WTC11 (cell line): Measurements from ENCODE around the gene IGFALS. TPM values are rescaled to one million over a fixed set of nuclear protein-coding genes. Genes with fewer than 3 reads are reported as not detected.

ENCODE experiments used
- ATAC-seq: fragments of 200-7000 bp; cut with Tn5 transposase; 2 replicates; pipeline ENCODE4 v1.10.0; 2021; ENCODE audit warnings: mild to moderate bottlenecking, moderate library complexity
- CTCF ChIA-PET: fragments of 300-600 bp; sonication (Branson Sonifier 250); formaldehyde crosslinking; loops from one replicate; lab custom pipeline; 2021; ENCODE audit warnings: antibody characterized with exemption; lab: Charles Lee
- POLR2A ChIA-PET: fragments of 350-600 bp; sonication (Branson Sonifier 250); formaldehyde crosslinking; loops from one replicate; lab custom pipeline; 2021; ENCODE audit warnings: antibody characterized with exemption; lab: Charles Lee
- DNase-seq: peaks from one replicate; pipeline ENCODE4 v3.0.0; 2021; ENCODE audit warnings: low spot score
- H3K27ac Mint-ChIP-seq: 2 replicates; pipeline ENCODE4 v1.8.0; 2021; ENCODE audit warnings: mixed read lengths
- H3K27me3 Mint-ChIP-seq: 2 replicates; pipeline ENCODE4 v1.8.0; 2021; ENCODE audit warnings: low read depth, mild to moderate bottlenecking, moderate library complexity, mixed read lengths
- H3K36me3 Mint-ChIP-seq: 2 replicates; pipeline ENCODE4 v1.8.0; 2021; ENCODE audit warnings: mixed read lengths
- H3K4me1 Mint-ChIP-seq: 2 replicates; pipeline ENCODE4 v1.8.0; 2022; ENCODE audit warnings: mixed read lengths
- H3K4me3 Mint-ChIP-seq: 2 replicates; pipeline ENCODE4 v1.8.0; 2021; ENCODE audit warnings: mild to moderate bottlenecking, moderate library complexity, mixed read lengths
- H3K9me3 Mint-ChIP-seq: 2 replicates; pipeline ENCODE4 v1.8.0; 2021; ENCODE audit warnings: mixed read lengths
- AFF4 ChIP-seq: sonication (generic); formaldehyde crosslinking; IDR thresholded peaks from 2 replicates; pipeline ENCODE4 v1.8.1; 2023; ENCODE audit warnings: mild to moderate bottlenecking, missing genetic modification reagents, borderline replicate concordance
- CREB1 ChIP-seq: sonication (generic); formaldehyde crosslinking; IDR thresholded peaks from 2 replicates; pipeline ENCODE4 v1.8.0; 2023; ENCODE audit warnings: mild to moderate bottlenecking, missing genetic modification reagents
- CREM ChIP-seq: sonication (generic); formaldehyde crosslinking; IDR thresholded peaks from 2 replicates; pipeline ENCODE4 v1.8.1; 2022; ENCODE audit warnings: mild to moderate bottlenecking, missing genetic modification reagents, moderate library complexity
- E2F1 ChIP-seq: sonication (generic); formaldehyde crosslinking; IDR thresholded peaks from 2 replicates; pipeline ENCODE4 v1.8.0; 2022; ENCODE audit warnings: mild to moderate bottlenecking, missing genetic modification reagents
- ERG ChIP-seq: fragments of 250-450 bp; sonication (Bioruptor Pico); IDR thresholded peaks from 2 replicates; pipeline ENCODE4 v1.8.0; 2021; ENCODE audit warnings: mild to moderate bottlenecking
- GABPB1 ChIP-seq: sonication (generic); formaldehyde crosslinking; IDR thresholded peaks from 2 replicates; pipeline ENCODE4 v1.8.1; 2023; ENCODE audit warnings: mild to moderate bottlenecking, missing genetic modification reagents
- GRHL2 ChIP-seq: fragments of 250-450 bp; sonication (Bioruptor Pico); IDR thresholded peaks from 2 replicates; pipeline ENCODE4 v1.8.0; 2022; ENCODE audit warnings: mild to moderate bottlenecking, moderate library complexity; ENCODE audit not compliant: insufficient replicate concordance, severe bottlenecking
- IRF2 ChIP-seq: sonication (generic); formaldehyde crosslinking; IDR thresholded peaks from 2 replicates; pipeline ENCODE4 v1.8.0; 2022; ENCODE audit warnings: low read depth, missing genetic modification reagents, borderline replicate concordance
- JUN ChIP-seq: sonication (generic); formaldehyde crosslinking; IDR thresholded peaks from 2 replicates; pipeline ENCODE4 v1.8.0; 2023; ENCODE audit warnings: mild to moderate bottlenecking, missing genetic modification reagents
- MLX ChIP-seq: sonication (generic); formaldehyde crosslinking; IDR thresholded peaks from 2 replicates; pipeline ENCODE4 v1.8.1; 2023; ENCODE audit warnings: mild to moderate bottlenecking, missing genetic modification reagents, moderate library complexity
- NFE2L1 ChIP-seq: sonication (generic); formaldehyde crosslinking; IDR thresholded peaks from 2 replicates; pipeline ENCODE4 v1.8.1; 2023; ENCODE audit warnings: missing genetic modification reagents
- NR1H2 ChIP-seq: sonication (generic); formaldehyde crosslinking; IDR thresholded peaks from 2 replicates; pipeline ENCODE4 v1.9.0; 2021; ENCODE audit warnings: mild to moderate bottlenecking, moderate library complexity, missing genetic modification reagents
- NR2C2 ChIP-seq: sonication (generic); formaldehyde crosslinking; IDR thresholded peaks from 2 replicates; pipeline ENCODE4 v1.8.0; 2022; ENCODE audit warnings: mild to moderate bottlenecking, missing genetic modification reagents
- RORB ChIP-seq: fragments of 250-450 bp; sonication (Bioruptor Pico); IDR thresholded peaks from 2 replicates; pipeline ENCODE4 v1.9.0; 2021; ENCODE audit warnings: mild to moderate bottlenecking
- SP1 ChIP-seq: sonication (generic); formaldehyde crosslinking; conservative IDR thresholded peaks from 2 replicates; pipeline ENCODE4 v1.8.1; 2022; ENCODE audit warnings: missing genetic modification reagents
- STAT6 ChIP-seq: sonication (generic); formaldehyde crosslinking; conservative IDR thresholded peaks from 2 replicates; pipeline ENCODE4 v1.8.1; 2023; ENCODE audit warnings: mild to moderate bottlenecking, low read depth, missing genetic modification reagents, moderate library complexity
- TCF7 ChIP-seq: sonication (generic); formaldehyde crosslinking; IDR thresholded peaks from 2 replicates; pipeline ENCODE4 v1.8.0; 2022; ENCODE audit warnings: mild to moderate bottlenecking, low read depth, missing genetic modification reagents, moderate library complexity
- TEAD4 ChIP-seq: sonication (generic); formaldehyde crosslinking; IDR thresholded peaks from 2 replicates; pipeline ENCODE4 v1.8.0; 2022; ENCODE audit warnings: mild to moderate bottlenecking, missing genetic modification reagents
- USF1 ChIP-seq: sonication (generic); formaldehyde crosslinking; IDR thresholded peaks from 2 replicates; pipeline ENCODE4 v1.8.0; 2022; ENCODE audit warnings: mild to moderate bottlenecking, missing genetic modification reagents
- ZBTB21 ChIP-seq: sonication (generic); formaldehyde crosslinking; IDR thresholded peaks from 2 replicates; pipeline ENCODE4 v1.8.1; 2023; ENCODE audit warnings: mild to moderate bottlenecking, missing genetic modification reagents, borderline replicate concordance
- ZMAT4 ChIP-seq: fragments of 250-450 bp; sonication (Bioruptor Pico); IDR thresholded peaks from 2 replicates; pipeline ENCODE4 v1.9.0; 2021; ENCODE audit warnings: mild to moderate bottlenecking
- ZNF121 ChIP-seq: sonication (generic); formaldehyde crosslinking; IDR thresholded peaks from 2 replicates; pipeline ENCODE4 v1.8.0; 2023; ENCODE audit warnings: missing genetic modification reagents
- ZNF138 ChIP-seq: sonication (generic); formaldehyde crosslinking; conservative IDR thresholded peaks from 2 replicates; pipeline ENCODE4 v1.8.1; 2022; ENCODE audit warnings: mild to moderate bottlenecking, moderate library complexity, missing genetic modification reagents
- ZNF396 ChIP-seq: fragments of 250-450 bp; sonication (Bioruptor Pico); IDR thresholded peaks from 2 replicates; pipeline ENCODE4 v1.8.0; 2021; ENCODE audit warnings: mild to moderate bottlenecking, moderate library complexity, borderline replicate concordance
- ZNF423 ChIP-seq: fragments of 250-450 bp; sonication (Bioruptor Pico); IDR thresholded peaks from 2 replicates; pipeline ENCODE4 v2.1.2; 2022; ENCODE audit warnings: mild to moderate bottlenecking, moderate library complexity
- ZNF671 ChIP-seq: fragments of 250-450 bp; sonication (Bioruptor Pico); IDR thresholded peaks from 2 replicates; pipeline ENCODE4 v1.8.0; 2021; ENCODE audit warnings: mild to moderate bottlenecking
- total RNA-seq: library from RNA; stranded (reverse); gene quantifications from 3 replicates; pipeline ENCODE4 v1.2.3, GENCODE V29; 2021

The IGFALS gene
- total RNA-seq, 1 experiment from 2014 or later = not detected

GRCh38 chr16:1771188-1771863 is 22.2 kb downstream of the IGFALS start, which contains the start of gene NME3:
Gene NME3 (minus strand): TSS chr16:1771543. CDS start chr16:1771534, 9 bp downstream.
- H3K27ac Mint-ChIP-seq = peak within 1 kb of the TSS; percentile 98
- TF ChIP-seq GABPB1 (CRISPR knock-in tag) = no peak
- no peak for TF ChIP-seq JUN (CRISPR knock-in tag)
- TF ChIP-seq ZMAT4 (CRISPR knock-in tag) = peak; percentile 49; the same call in 1 of the 2 replicates
- no peak for TF ChIP-seq ZBTB21 (CRISPR knock-in tag)
- TF ChIP-seq NR2C2 (CRISPR knock-in tag) = no peak
- no peak for TF ChIP-seq ZNF138 (CRISPR knock-in tag)
- no peak for TF ChIP-seq NFE2L1 (CRISPR knock-in tag)
- TF ChIP-seq ZNF396 = no peak
- TF ChIP-seq E2F1 = no peak
- TF ChIP-seq STAT6 (CRISPR knock-in tag) = no peak
- no peak for TF ChIP-seq TCF7
- TF ChIP-seq AFF4 (CRISPR knock-in tag) = no peak
- TF ChIP-seq ERG (CRISPR knock-in tag) = no peak
- TF ChIP-seq USF1 (CRISPR knock-in tag) = no peak
- peak; percentile 60; the same call in 1 of the 2 replicates for TF ChIP-seq IRF2 (CRISPR knock-in tag)
- TF ChIP-seq TEAD4 (CRISPR knock-in tag) = no peak
- no peak for TF ChIP-seq RORB (CRISPR knock-in tag)
- TF ChIP-seq NR1H2 (CRISPR knock-in tag) = no peak
- TF ChIP-seq CREB1 = no peak
- TF ChIP-seq MLX (CRISPR knock-in tag) = no peak
- TF ChIP-seq ZNF423 (CRISPR knock-in tag) = peak; percentile 46; the same call in 1 of the 2 replicates
- no peak for TF ChIP-seq GRHL2
- TF ChIP-seq ZNF121 (CRISPR knock-in tag) = no peak
- TF ChIP-seq ZNF671 (CRISPR knock-in tag) = no peak
- peak; percentile 78 for TF ChIP-seq SP1 (CRISPR knock-in tag)
- TF ChIP-seq CREM (CRISPR knock-in tag) = no peak

More at GRCh38 chr16:1771188-1771863, 22.2 kb downstream of the IGFALS start, which contains the start of gene NME3:
- ATAC-seq = peak; percentile 17
- peaks cover 4% of the 10 kb centered on the region for H3K4me1 Mint-ChIP-seq
- DNase-seq = peak; percentile 70
- peaks cover 4% of the 10 kb centered on the region for H3K36me3 Mint-ChIP-seq
- H3K9me3 Mint-ChIP-seq = no peaks in the 10 kb centered on the region
- ChIA-PET CTCF (interaction anchor here (1.0 to 2.4 kb wide), 5 partner anchors 11 to 152 kb away, joined by 4 to 11 read pairs (median 8); partner anchors contain the start of genes MAPK8IP3, NUBP2 and SPSB3), POLR2A (interaction anchor here (0.5 to 3.6 kb wide), 5 partner anchors 9 to 300 kb away, joined by 3 to 18 read pairs (median 5); partner anchors contain the start of genes MAPK8IP3, NUBP2 and SPSB3)
- H3K4me3 Mint-ChIP-seq = peak within 1 kb of the TSS; percentile 99
- H3K27me3 Mint-ChIP-seq = no peaks in the 10 kb centered on the region; the same call in 1 of the 2 replicates
